Omental fat pad (tissue), 4 donors: ENCODE results near the gene AQP4. TPM values are rescaled to one million over a fixed set of nuclear protein-coding genes. Genes with fewer than 3 reads are reported as not detected.

ENCODE experiments used
- ATAC-seq: fragments of 150-250 bp; one replicate; pipeline ENCODE4 v1.9.1; 2016; ENCODE audit warnings: mild to moderate bottlenecking, moderate library complexity; ENCODE audit not compliant: low FRiP score
- DNase-seq: peaks from one replicate; pipeline ENCODE4 v3.0.0-alpha.2; 2019; ENCODE audit warnings: low spot score
- total RNA-seq, 4 donors: library from RNA; depleted of rRNA; stranded (reverse); fragments of >200 nt; gene quantifications; one replicate each; pipeline ENCODE4 v1.1.0, GENCODE V29; 2016
- TF ChIP-seq, protein P1 (sequence below), 3 donors: fragments of 450-650 bp; IDR thresholded peaks; one replicate each; pipeline ENCODE4 v1.5.1; 2016 to 2017; ENCODE audit warnings: antibody characterized with exemption in 3 of 3, mild to moderate bottlenecking in 3 of 3, moderate library complexity in 2 of 3

AQP4 gene
- total RNA-seq, 4 donors from 2014 or later: not detected

DNA sequence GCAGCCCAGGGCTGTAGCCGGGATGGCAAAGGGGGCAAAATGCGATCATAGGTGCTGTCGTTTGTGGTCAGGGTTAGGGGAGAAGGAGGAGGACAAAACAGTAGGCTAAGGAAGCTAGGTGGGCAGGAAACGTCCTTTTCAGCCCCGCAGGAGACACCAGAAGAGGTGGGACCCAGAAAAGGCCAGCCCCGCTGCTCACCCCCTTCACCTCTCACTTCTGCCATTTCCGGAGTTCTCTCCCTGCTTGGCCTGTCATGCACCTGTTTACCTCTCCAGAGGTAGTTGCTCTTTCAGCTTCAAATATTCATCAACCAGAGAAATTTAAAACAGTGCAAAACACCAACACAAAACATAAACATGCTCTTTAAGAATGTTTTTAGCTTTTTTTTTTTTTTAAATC is 849 bp downstream of the AQP4 start:
- DNase-seq: no peak
- no peak for ATAC-seq
- TF ChIP-seq, protein P1, sequence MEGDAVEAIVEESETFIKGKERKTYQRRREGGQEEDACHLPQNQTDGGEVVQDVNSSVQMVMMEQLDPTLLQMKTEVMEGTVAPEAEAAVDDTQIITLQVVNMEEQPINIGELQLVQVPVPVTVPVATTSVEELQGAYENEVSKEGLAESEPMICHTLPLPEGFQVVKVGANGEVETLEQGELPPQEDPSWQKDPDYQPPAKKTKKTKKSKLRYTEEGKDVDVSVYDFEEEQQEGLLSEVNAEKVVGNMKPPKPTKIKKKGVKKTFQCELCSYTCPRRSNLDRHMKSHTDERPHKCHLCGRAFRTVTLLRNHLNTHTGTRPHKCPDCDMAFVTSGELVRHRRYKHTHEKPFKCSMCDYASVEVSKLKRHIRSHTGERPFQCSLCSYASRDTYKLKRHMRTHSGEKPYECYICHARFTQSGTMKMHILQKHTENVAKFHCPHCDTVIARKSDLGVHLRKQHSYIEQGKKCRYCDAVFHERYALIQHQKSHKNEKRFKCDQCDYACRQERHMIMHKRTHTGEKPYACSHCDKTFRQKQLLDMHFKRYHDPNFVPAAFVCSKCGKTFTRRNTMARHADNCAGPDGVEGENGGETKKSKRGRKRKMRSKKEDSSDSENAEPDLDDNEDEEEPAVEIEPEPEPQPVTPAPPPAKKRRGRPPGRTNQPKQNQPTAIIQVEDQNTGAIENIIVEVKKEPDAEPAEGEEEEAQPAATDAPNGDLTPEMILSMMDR (IDR thresholded peaks at IDR 0.05): no peak

DNA sequence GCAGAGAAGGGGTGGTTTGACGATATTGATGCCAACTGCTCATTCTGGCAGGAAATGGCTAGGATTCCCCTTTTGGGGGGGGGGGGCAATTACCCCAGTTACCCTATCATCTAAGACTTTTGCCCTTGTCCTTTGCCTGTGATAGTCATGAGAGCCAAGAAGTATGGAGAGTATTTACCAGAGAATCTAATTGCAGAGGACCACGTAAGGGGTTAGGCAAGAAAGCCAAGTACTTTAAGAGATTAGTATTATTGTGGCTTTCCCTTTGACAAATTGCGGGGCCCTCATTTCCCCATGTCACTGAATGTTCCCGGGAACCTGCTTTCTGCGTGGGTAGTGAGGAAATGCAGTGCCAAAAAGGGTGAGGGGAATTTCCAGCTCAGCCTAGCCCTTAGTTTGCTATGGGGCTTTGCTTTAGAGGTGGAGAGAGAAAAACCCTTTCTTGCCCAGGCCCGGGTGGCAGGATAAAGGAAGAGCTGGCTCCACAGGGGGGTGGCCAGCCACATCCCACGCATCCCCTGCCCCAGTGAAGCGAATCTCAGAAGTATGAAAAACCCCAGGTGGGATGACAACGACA is 1.5 kb downstream of the AQP4 start:
- ATAC-seq (no peak), DNase-seq (no peak)
- TF ChIP-seq, protein P1 (IDR thresholded peaks at IDR 0.05): no peak

- no peak for ATAC-seq
- no peak for DNase-seq
- TF ChIP-seq, protein P1 (IDR thresholded peaks at IDR 0.05): no peak
These were observed 2.2 kb downstream of the AQP4 start for GRCh38 chr18:26863122-26863879.

DNA sequence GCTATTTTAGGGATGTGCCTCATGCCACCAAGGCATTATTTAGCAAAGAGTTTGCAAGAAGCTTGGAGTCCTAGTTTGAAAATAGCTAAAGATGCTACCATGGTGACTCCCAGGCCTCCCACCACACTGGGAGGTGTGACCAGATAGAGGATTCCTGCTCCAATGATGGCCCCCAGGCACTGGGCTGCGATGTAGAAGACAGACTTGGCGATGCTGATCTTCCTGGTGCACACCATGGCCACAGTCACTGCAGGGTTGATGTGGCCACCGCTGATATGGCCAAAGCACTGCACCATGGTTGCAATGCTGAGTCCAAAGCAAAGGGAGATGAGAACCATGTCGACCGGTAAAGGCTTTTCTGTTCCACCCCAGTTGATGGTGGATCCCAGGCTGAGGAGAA is 3.4 kb downstream of the AQP4 start:
- TF ChIP-seq, protein P1 (IDR thresholded peaks at IDR 0.05): no peak
- DNase-seq (no peak), ATAC-seq (no peak)

GRCh38 chr18:26854292-26854881 is 11.1 kb downstream of the AQP4 start:
- ATAC-seq (no peak), DNase-seq (no peak)
- TF ChIP-seq, protein P1 (IDR thresholded peaks at IDR 0.05): no peak

DNA sequence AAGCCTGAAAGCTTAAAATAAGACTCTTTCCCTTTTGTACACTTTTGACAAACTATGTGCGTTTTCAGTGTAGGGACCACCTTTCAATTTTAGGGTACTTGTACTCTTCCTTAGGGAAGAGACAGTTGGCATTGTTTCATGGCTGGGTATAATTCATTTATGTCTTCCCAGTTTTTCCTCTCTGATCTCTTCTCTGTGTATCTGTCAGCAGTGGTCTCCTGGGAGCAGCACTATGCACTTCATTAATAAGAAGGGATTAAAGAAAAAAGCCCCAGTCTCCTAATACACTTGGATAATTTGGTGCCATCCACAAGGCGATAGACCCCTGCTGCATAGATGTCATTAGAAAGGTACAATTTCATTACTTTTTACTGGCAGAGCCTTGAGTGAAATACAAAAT is 12.1 kb downstream of the AQP4 start:
- TF ChIP-seq, protein P1 (IDR thresholded peaks at IDR 0.05): no peak
- no peak for ATAC-seq
- no peak for DNase-seq
